Measurements from ENCODE around the gene STX18. TPM values are rescaled to one million over a fixed set of nuclear protein-coding genes. Genes with fewer than 3 reads are reported as not detected.

Gene STX18
- total RNA-seq, 1 donor from 2014 or later = 24.0 TPM

Other genes starting within 250 kb of the STX18 start
- gene NSG1, start 154.9 kb downstream of the STX18 start, total RNA-seq = 6.7 and 10.6 TPM in 2 replicates

Measured in astrocyte (in vitro differentiated cells and primary cell).